B cell (primary cell): ENCODE results near the gene ARRB2. TPM values are rescaled to one million over a fixed set of nuclear protein-coding genes. Genes with fewer than 3 reads are reported as not detected.

Experiments used
- ATAC-seq: fragments of 200-7000 bp; cut with Tn5 transposase; one replicate; pipeline ENCODE4 v1.10.0; 2021; ENCODE audit warnings: low read depth, mild to moderate bottlenecking, moderate number of reproducible peaks, moderate library complexity
- CTCF ChIA-PET: fragments of 350-600 bp; sonication (Branson Sonifier 250); formaldehyde crosslinking; loops from one replicate; lab custom pipeline; 2021; ENCODE audit warnings: antibody characterized with exemption, inconsistent platforms; lab: Charles Lee
- POLR2A ChIA-PET: fragments of 350-600 bp; sonication (Branson Sonifier 250); formaldehyde crosslinking; loops from one replicate; lab custom pipeline; 2021; ENCODE audit warnings: antibody characterized with exemption; lab: Charles Lee
- DNase-seq: peaks from one replicate; pipeline ENCODE4 v3.0.0; 2013
- H2AFZ ChIP-seq: 2 replicates; pipeline ENCODE4 v1.6.1; 2012; ENCODE audit warnings: mild to moderate bottlenecking, low read depth, low read length; ENCODE audit not compliant: insufficient read depth, poor library complexity, severe bottlenecking
- H3K27ac ChIP-seq, 2 donors: 1 replicate in 1 of 2; 2 replicates in 1 of 2; pipeline ENCODE4 v1.5.1; 2012 to 2013; ENCODE audit warnings: low read length in 2 of 2, mild to moderate bottlenecking in 2 of 2, moderate library complexity in 1 of 2
- H3K27me3 ChIP-seq, 4 experiments: fragments of 200-600 bp in 1 of 4; sonication (generic) in 1 of 4; replicated peaks in 1 of 4; 1 replicate in 2 of 4; 2 replicates in 2 of 4; pipeline versions ENCODE4 v1.6.1 to v1.7.0; 2013 to 2016; ENCODE audit warnings: low read length in 3 of 4, mild to moderate bottlenecking in 2 of 4, mixed read lengths in 1 of 4, moderate library complexity in 1 of 4; ENCODE audit not compliant: insufficient read depth in 4 of 4, control insufficient read depth in 3 of 4; ENCODE audit errors: control extremely low read depth in 1 of 4
- H3K36me3 ChIP-seq, 2 experiments: replicated peaks in 1 of 2; 1 replicate in 1 of 2; 2 replicates in 1 of 2; pipeline versions ENCODE4 v1.6.1 to v1.7.1; 2013; ENCODE audit warnings: low read length in 1 of 2; ENCODE audit not compliant: insufficient read depth in 2 of 2, control insufficient read depth in 1 of 2; ENCODE audit errors: control extremely low read depth in 1 of 2, extremely low read depth in 1 of 2
- H3K4me1 ChIP-seq, 2 donors: fragments of 200-600 bp in 1 of 2; sonication (generic) in 1 of 2; 1 replicate in 1 of 2; 2 replicates in 1 of 2; pipeline versions ENCODE4 v1.5.1 to v1.6.1; 2013 to 2017; ENCODE audit warnings: low read length in 2 of 2; ENCODE audit not compliant: control insufficient read depth in 2 of 2, insufficient read depth in 2 of 2
- H3K4me2 ChIP-seq: replicated peaks from 2 replicates; pipeline ENCODE3; 2012; ENCODE audit warnings: mild to moderate bottlenecking, low read depth, low read length; ENCODE audit not compliant: poor library complexity, severe bottlenecking
- H3K4me3 ChIP-seq, 5 experiments: fragments of 200-600 bp in 1 of 5; sonication (generic) in 1 of 5; 1 replicate in 3 of 5; 2 replicates in 2 of 5; pipeline versions ENCODE4 v1.5.1 to v1.7.0; 2011 to 2016; ENCODE audit warnings: low read length in 4 of 5, mild to moderate bottlenecking in 4 of 5, low read depth in 2 of 5, control low read depth in 1 of 5, moderate library complexity in 1 of 5; ENCODE audit not compliant: insufficient read depth in 1 of 5; ENCODE audit errors: control extremely low read depth in 1 of 5, extremely low read depth in 1 of 5
- H3K79me2 ChIP-seq: fragments of 200-600 bp; sonication (generic); one replicate; pipeline ENCODE4 v1.6.0; 2016; ENCODE audit warnings: low read length; ENCODE audit not compliant: control insufficient read depth, insufficient read depth
- H3K9ac ChIP-seq: fragments of 200-600 bp; sonication (generic); 2 replicates; pipeline ENCODE4 v1.6.1; 2017; ENCODE audit warnings: mild to moderate bottlenecking, low read length, moderate library complexity
- H3K9me3 ChIP-seq, 3 donors: one replicate each; pipeline versions ENCODE4 v1.6.1 to v1.7.1; 2013; ENCODE audit warnings: low read length in 2 of 3; ENCODE audit not compliant: control insufficient read depth in 2 of 3, insufficient read depth in 1 of 3; ENCODE audit errors: control extremely low read depth in 1 of 3
- H4K20me1 ChIP-seq: 2 replicates; pipeline ENCODE4 v1.6.0; 2012; ENCODE audit warnings: mild to moderate bottlenecking, low read length; ENCODE audit not compliant: insufficient read depth, control insufficient read depth, poor library complexity, severe bottlenecking
- H3K27ac Mint-ChIP-seq: one replicate; pipeline ENCODE4 v1.8.0; 2021; ENCODE audit warnings: mixed read lengths
- H3K27me3 Mint-ChIP-seq: one replicate; pipeline ENCODE4 v1.8.0; 2021; ENCODE audit warnings: mixed read lengths
- H3K4me1 Mint-ChIP-seq: one replicate; pipeline ENCODE4 v1.8.0; 2021; ENCODE audit warnings: mixed read lengths
- H3K4me3 Mint-ChIP-seq: one replicate; pipeline ENCODE4 v1.8.0; 2021; ENCODE audit warnings: mixed read lengths
- H3K9me3 Mint-ChIP-seq: one replicate; pipeline ENCODE4 v1.8.0; 2022; ENCODE audit warnings: mixed read lengths; ENCODE audit not compliant: insufficient read depth
- CTCF ChIP-seq: fragments of 200-600 bp; IDR thresholded peaks from one replicate; pipeline ENCODE4 v1.8.0; 2022; ENCODE audit warnings: antibody characterized with exemption, mild to moderate bottlenecking
- EZH2 ChIP-seq: IDR thresholded peaks from 2 replicates; pipeline ENCODE4 v1.6.1; 2012; ENCODE audit warnings: borderline replicate concordance, low read depth, mild to moderate bottlenecking, moderate library complexity, low read length; ENCODE audit not compliant: insufficient read depth, poor library complexity, severe bottlenecking
- WGBS: methylation state at CpG from one replicate; pipeline ENCODE4 v1.1.5; 2013; ENCODE audit warnings: missing lambda C conversion rate; ENCODE audit not compliant: insufficient coverage; 5-methylcytosine and 5-hydroxymethylcytosine counted together
- intact Hi-C: fragments of 100-400 bp; cut with micrococcal nuclease; formaldehyde crosslinking; loops from one replicate; pipeline ENCODE4 v1.10.0; 2022
- polyA minus RNA-seq: library from RNA; depleted of rRNA, polyadenylated mRNA; stranded (reverse); fragments of >200 nt; gene quantifications from 2 replicates; pipeline ENCODE4 v1.2.3, GENCODE V29; 2012
- polyA plus RNA-seq: library from polyadenylated mRNA; depleted of rRNA; stranded (reverse); fragments of >200 nt; gene quantifications from 2 replicates; pipeline ENCODE4 v1.2.3, GENCODE V29; 2012
- total RNA-seq, 2 donors: library from RNA; stranded (reverse); fragments of 120-200 nt in 1 of 2; gene quantifications; 1 replicate in 1 of 2; 2 replicates in 1 of 2; pipeline versions ENCODE4 v1.2.3 to v1.2.4, GENCODE V29; 2013 to 2022

ARRB2 gene
- 148 and 164 TPM in 2 replicates for total RNA-seq
- 62.2 TPM for total RNA-seq (2013)
- 86.8 and 111 TPM in 2 replicates for polyA plus RNA-seq
- 44.9 and 55.7 TPM in 2 replicates for polyA minus RNA-seq

- Histone ChIP-seq H3K9ac (peak within 1 kb of the TSS; percentile 86), H3K27me3 (no peaks in the 10 kb centered on the region), H3K9me3 (no peaks in the 10 kb centered on the region), H3K36me3 (no peaks in the 10 kb centered on the region), H3K4me2 (peak within 1 kb of the TSS; percentile 96), H3K79me2 (peaks cover 21% of the 10 kb centered on the region), H3K4me3 (peak within 1 kb of the TSS; percentile 65 to 90 (median 75)), H3K27ac (peak within 1 kb of the TSS; percentile 60 to 74), H3K4me1 (peaks cover 28 to 38% of the 10 kb centered on the region in 2 donors), H2AFZ (peak within 1 kb of the TSS; percentile 84), H4K20me1 (no peaks in the 10 kb centered on the region)
- peaks cover 43% of the 10 kb centered on the region for H3K4me1 Mint-ChIP-seq
- H3K27ac Mint-ChIP-seq = peak within 1 kb of the TSS; percentile 88
- H3K4me3 Mint-ChIP-seq = peak within 1 kb of the TSS; percentile 86
- TF ChIP-seq CTCF (peak; percentile 76), EZH2 (no peak)
- POLR2A ChIA-PET = interaction anchor here (0.5 to 1.9 kb wide), 8 partner anchors 11 to 1018 kb away, joined by 3 to 6 read pairs (median 3); partner anchors contain the start of genes PFN1, RNF167, SLC25A11 and SPAG7
- CTCF ChIA-PET = interaction anchor here (0.7 to 3.9 kb wide), 12 partner anchors 11 to 190 kb away, joined by 3 to 38 read pairs (median 6); partner anchors contain the start of genes GLTPD2, MED11 and PSMB6
- no peaks in the 10 kb centered on the region for H3K9me3 Mint-ChIP-seq
- intact Hi-C loops = loop anchor here (1.0 to 10.0 kb wide), 10 partner anchors 21 to 257 kb away; partner anchors contain the start of genes CHRNE, CXCL16, GGT6 and MED11
- no peaks in the 10 kb centered on the region for H3K27me3 Mint-ChIP-seq
- peak; percentile 87 for ATAC-seq
- WGBS = under 1% methylated on average over 51 of the region's 67 CpGs
- DNase-seq = peak; percentile 99
Observed at GRCh38 chr17:4709794-4710692, at the start of gene ARRB2. Gene ARRB2 (plus strand): TSS chr17:4710632. CDS start chr17:4710722, 90 bp downstream.

- no peaks in the 10 kb centered on the region for H3K36me3 ChIP-seq
- H3K27ac Mint-ChIP-seq = no peak overlapping the region
- ATAC-seq = no peak
- POLR2A ChIA-PET = no interaction called here
- no peak for DNase-seq
- no peak overlapping the region for H3K4me3 Mint-ChIP-seq
- H3K4me3 ChIP-seq = no peak overlapping the region
- no peak overlapping the region for H3K27ac ChIP-seq
- WGBS = 83% methylated on average over 3 of the region's 8 CpGs
- no peak overlapping the region for H3K9ac ChIP-seq
- H3K4me1 Mint-ChIP-seq = no peaks in the 10 kb centered on the region
- peaks cover 0 to 6% (median 0%) of the 10 kb centered on the region in 4 experiments for H3K27me3 ChIP-seq
- H3K4me1 ChIP-seq = no peaks in the 10 kb centered on the region
- intact Hi-C loops = no loop called here
- peaks cover 18% of the 10 kb centered on the region for H3K27me3 Mint-ChIP-seq
- CTCF ChIA-PET = no interaction called here
- no peak overlapping the region for H2AFZ ChIP-seq
- TF ChIP-seq EZH2 = no peak
- TF ChIP-seq CTCF = no peak
- no peaks in the 10 kb centered on the region for H3K9me3 Mint-ChIP-seq
- no peaks in the 10 kb centered on the region for H3K79me2 ChIP-seq
- no peaks in the 10 kb centered on the region for H4K20me1 ChIP-seq
- H3K9me3 ChIP-seq = no peaks in the 10 kb centered on the region
- no peak overlapping the region for H3K4me2 ChIP-seq
Observed at GRCh38 chr17:4663711-4664110, 46.7 kb upstream of the ARRB2 start.
